Lung (tissue), 12 donors: ENCODE results near the gene NOL11. TPM values are rescaled to one million over a fixed set of nuclear protein-coding genes. Genes with fewer than 3 reads are reported as not detected.
"Not testable (repeated sequence)": the region's sequence is repeated elsewhere in the genome, so short reads cannot be mapped to it uniquely, and the experiment has no call there.

Source experiments
- ATAC-seq: fragments of 200-7000 bp; cut with Tn5 transposase; one replicate; pipeline ENCODE4 v1.9.1; 2020; ENCODE audit warnings: moderate number of reproducible peaks; ENCODE audit not compliant: insufficient read depth, low FRiP score
- DNase-seq, 3 donors: peaks; one replicate each; pipeline ENCODE4 v3.0.0-alpha.2; 2013 to 2017
- H3K27ac ChIP-seq, 2 donors: one replicate each; pipeline ENCODE4 v1.5.1; 2013; ENCODE audit warnings: mild to moderate bottlenecking in 2 of 2, moderate library complexity in 2 of 2, control low read depth in 1 of 2, inconsistent platforms in 1 of 2, low read depth in 1 of 2, low read length in 1 of 2
- H3K27me3 ChIP-seq, 3 donors: one replicate each; pipeline ENCODE4 v1.5.1; 2013; ENCODE audit warnings: low read length in 2 of 3; ENCODE audit not compliant: control insufficient read depth in 3 of 3, insufficient read depth in 3 of 3
- H3K36me3 ChIP-seq, 4 donors: one replicate each; pipeline ENCODE4 v1.5.1; 2013; ENCODE audit warnings: low read length in 4 of 4, mild to moderate bottlenecking in 1 of 4, moderate library complexity in 1 of 4; ENCODE audit not compliant: control insufficient read depth in 4 of 4, insufficient read depth in 4 of 4
- H3K4me1 ChIP-seq, 5 donors: one replicate each; pipeline ENCODE4 v1.5.1; 2013; ENCODE audit warnings: low read length in 5 of 5, mild to moderate bottlenecking in 2 of 5, moderate library complexity in 1 of 5; ENCODE audit not compliant: control insufficient read depth in 5 of 5, insufficient read depth in 5 of 5
- H3K4me3 ChIP-seq: one replicate; pipeline ENCODE4 v1.5.1; 2013; ENCODE audit warnings: mild to moderate bottlenecking, control low read depth, moderate library complexity
- H3K9ac ChIP-seq, 2 donors: one replicate each; pipeline ENCODE4 v1.5.1; 2013; ENCODE audit warnings: low read length in 2 of 2, control low read depth in 1 of 2; ENCODE audit not compliant: insufficient read depth in 1 of 2
- H3K9me3 ChIP-seq, 4 donors: one replicate each; pipeline ENCODE4 v1.5.1; 2013; ENCODE audit warnings: low read length in 3 of 4, mild to moderate bottlenecking in 1 of 4, moderate library complexity in 1 of 4; ENCODE audit not compliant: control insufficient read depth in 4 of 4, insufficient read depth in 3 of 4
- WGBS, 2 donors: extraction: QIAGEN DNeasy Blood & Tissue Kit; methylation state at CpG; one replicate each; pipeline ENCODE4 v1.1.7; 2013; 5-methylcytosine and 5-hydroxymethylcytosine counted together
- polyA plus RNA-seq, 2 donors: library from polyadenylated mRNA; stranded (reverse); fragments of 200-250 nt; gene quantifications; one replicate each; pipeline ENCODE4 v1.2.1, GENCODE V29; 2013
- total RNA-seq, 2 donors: library from RNA; depleted of rRNA in 1 of 2; stranded (reverse); fragments of >200 nt in 1 of 2; gene quantifications; one replicate each; pipeline ENCODE4 v1.2.1, GENCODE V29; 2014 to 2021
- TF ChIP-seq, protein P1 (sequence below): IDR thresholded peaks from 2 replicates; pipeline ENCODE4 v1.5.1; 2012; ENCODE audit warnings: mild to moderate bottlenecking; ENCODE audit errors: control extremely low read depth, extremely low read depth
- donor health status: control.
- donor health status: control.
- donor health status: Bipolar disorder and iron deficiency.
- donor health status: healthy.
- donor health status: DM: yes; HTN: yes; CAD: no.

NOL11 gene
- total and polyA plus RNA-seq, 4 donors: 18.4 to 46.9 (median 37.8) TPM

DNA sequence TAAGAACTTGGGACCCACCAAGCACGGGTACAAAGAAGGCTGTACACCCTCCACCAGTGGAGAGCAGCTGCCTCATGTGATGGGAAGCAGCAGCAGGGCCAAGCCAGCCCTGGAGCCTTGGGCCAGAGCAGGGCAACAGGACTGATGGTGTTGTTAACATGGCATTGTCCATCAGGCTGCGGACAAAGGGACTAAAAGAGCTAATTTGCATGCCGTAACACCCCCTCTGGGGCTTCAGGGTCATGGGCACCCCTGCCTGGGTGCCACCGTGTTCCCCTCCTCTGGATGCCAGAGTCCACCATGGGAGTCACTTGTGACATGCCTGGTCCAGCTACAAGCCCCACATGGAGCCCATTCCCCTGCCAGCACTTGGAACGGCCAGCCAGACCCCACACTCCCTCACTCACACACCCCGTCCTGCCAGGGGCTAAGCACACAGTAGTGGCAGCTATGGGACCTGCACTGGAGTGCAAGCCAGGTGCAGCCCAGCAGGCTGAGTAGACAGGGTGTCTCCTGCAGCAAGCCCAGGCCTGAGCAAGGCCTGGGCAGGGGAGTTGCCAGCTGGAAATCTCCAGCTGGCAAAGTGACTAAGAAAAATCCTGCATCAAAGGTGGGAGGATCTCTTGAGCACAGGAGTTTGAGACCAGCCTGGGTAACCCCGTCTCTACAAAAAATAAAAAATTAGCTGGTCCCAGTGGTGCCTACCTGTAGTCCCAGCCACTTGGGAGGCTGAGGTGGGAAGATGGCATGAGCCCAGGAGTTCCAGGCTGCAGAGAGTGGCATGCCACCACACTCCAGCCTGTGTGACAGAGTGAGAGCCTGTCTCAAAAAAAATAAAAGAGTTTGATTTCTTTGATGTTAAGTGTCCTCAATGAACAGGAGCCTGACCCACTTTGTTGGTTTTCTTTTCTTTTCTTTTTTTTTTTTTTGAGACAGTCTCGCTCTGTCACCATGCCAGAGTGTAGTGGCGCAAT is 33.7 kb downstream of the NOL11 start:
- Histone ChIP-seq H3K27me3 (no peaks in the 10 kb centered on the region), H3K27ac (no peak overlapping the region), H3K9ac (no peak overlapping the region), H3K36me3 (peaks cover 8 to 20% (median 15%) of the 10 kb centered on the region in 4 donors), H3K4me1 (peaks cover 0 to 3% (median 0%) of the 10 kb centered on the region in 5 donors), H3K9me3 (no peaks in the 10 kb centered on the region), H3K4me3 (no peak overlapping the region)
- ATAC-seq: no peak
- WGBS, 2 donors: 81 to 82% methylated on average over 9 of the region's 9 CpGs
- TF ChIP-seq, protein P1, sequence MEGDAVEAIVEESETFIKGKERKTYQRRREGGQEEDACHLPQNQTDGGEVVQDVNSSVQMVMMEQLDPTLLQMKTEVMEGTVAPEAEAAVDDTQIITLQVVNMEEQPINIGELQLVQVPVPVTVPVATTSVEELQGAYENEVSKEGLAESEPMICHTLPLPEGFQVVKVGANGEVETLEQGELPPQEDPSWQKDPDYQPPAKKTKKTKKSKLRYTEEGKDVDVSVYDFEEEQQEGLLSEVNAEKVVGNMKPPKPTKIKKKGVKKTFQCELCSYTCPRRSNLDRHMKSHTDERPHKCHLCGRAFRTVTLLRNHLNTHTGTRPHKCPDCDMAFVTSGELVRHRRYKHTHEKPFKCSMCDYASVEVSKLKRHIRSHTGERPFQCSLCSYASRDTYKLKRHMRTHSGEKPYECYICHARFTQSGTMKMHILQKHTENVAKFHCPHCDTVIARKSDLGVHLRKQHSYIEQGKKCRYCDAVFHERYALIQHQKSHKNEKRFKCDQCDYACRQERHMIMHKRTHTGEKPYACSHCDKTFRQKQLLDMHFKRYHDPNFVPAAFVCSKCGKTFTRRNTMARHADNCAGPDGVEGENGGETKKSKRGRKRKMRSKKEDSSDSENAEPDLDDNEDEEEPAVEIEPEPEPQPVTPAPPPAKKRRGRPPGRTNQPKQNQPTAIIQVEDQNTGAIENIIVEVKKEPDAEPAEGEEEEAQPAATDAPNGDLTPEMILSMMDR: no peak
- DNase-seq: peak in 1 of 3 donors; percentile 13

DNA sequence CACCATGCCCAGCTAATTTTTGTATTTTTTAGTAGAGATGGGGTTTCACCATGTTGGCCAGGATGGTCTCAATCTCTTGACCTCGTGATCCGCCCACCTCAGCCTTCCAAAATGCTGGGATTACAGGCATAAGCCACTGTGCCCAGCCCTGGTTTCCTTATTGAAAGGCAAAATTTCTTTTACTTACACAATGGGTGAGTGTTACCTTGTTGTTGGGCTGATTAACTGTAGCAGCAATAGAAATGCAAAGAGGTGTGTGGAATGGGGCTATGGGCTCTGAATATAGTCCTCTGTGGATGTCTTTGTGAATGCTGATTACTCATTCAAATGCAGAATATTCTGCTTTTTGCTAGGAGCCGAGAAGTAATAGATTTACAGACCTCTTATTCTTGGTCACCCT is 34.4 kb downstream of the NOL11 start:
- H3K27ac ChIP-seq, ATAC-seq, H3K9ac ChIP-seq, DNase-seq, H3K4me3 ChIP-seq, H3K4me1 ChIP-seq, H3K27me3 ChIP-seq, H3K9me3 ChIP-seq: not testable (repeated sequence)
- H3K36me3 ChIP-seq: peaks cover 8 to 20% (median 15%) of the 10 kb centered on the region in 4 donors
- WGBS, 2 donors: 94 to 95% methylated on average over 3 of the region's 3 CpGs

DNA sequence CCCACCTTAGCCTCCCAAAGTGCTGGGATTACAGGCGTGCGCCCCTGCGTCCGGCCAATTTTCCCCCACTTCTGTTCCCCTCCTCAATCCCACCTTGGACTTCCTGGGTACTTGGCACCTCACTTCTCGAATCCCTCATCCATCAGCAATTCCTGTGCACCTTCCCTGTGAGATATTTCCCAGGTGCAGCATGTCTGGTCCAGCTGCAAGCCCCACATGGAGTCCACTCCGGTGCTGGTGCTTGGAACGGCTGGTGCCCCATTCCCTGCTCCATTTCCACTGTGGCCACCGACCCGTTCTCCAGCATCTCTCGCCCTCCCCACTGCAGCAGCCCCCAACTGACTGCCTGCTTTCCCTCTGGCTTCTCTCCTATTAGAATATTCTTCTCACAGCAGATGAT is 35.3 kb downstream of the NOL11 start:
- no peak overlapping the region for H3K4me3 ChIP-seq
- peaks cover 8 to 19% (median 11%) of the 10 kb centered on the region in 4 donors for H3K36me3 ChIP-seq
- H3K27ac ChIP-seq: no peak overlapping the region
- no peaks in the 10 kb centered on the region for H3K27me3 ChIP-seq
- WGBS, 2 donors: 97 to 100% methylated on average over 10 of the region's 10 CpGs
- no peaks in the 10 kb centered on the region for H3K9me3 ChIP-seq
- H3K9ac ChIP-seq: no peak overlapping the region
- DNase-seq (no peak), ATAC-seq (no peak)
- peaks cover 0 to 3% (median 0%) of the 10 kb centered on the region in 5 donors for H3K4me1 ChIP-seq
- TF ChIP-seq, protein P1: no peak

DNA sequence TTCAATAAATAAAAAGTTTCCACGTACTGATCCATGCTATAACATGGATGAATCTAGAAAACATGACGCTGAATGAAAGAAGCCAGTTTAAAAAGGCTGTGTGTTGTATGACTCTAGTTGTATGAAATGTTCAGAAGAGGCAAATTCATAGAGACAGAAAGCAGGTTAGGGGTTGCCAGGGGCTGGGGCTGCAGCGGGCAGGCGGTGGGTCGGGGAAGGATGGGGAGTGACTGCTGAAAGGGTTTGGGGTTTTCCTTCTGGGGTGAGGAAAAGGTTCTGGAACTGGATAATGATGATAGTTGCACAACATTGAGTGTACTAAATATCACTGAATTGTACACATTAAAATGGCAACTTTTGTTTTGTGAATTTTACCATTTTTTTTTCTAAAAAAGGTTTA is 36.3 kb downstream of the NOL11 start:
- ATAC-seq: no peak
- Histone ChIP-seq H3K36me3 (peaks cover 6 to 15% (median 11%) of the 10 kb centered on the region in 4 donors), H3K27ac (no peak overlapping the region), H3K4me1 (peaks cover 0 to 3% (median 0%) of the 10 kb centered on the region in 5 donors), H3K9me3 (no peaks in the 10 kb centered on the region), H3K9ac (no peak overlapping the region), H3K27me3 (no peaks in the 10 kb centered on the region), H3K4me3 (no peak overlapping the region)
- no peak for DNase-seq
- WGBS, 2 donors: 96 to 97% methylated on average over 5 of the region's 5 CpGs
- TF ChIP-seq, protein P1: no peak

DNA sequence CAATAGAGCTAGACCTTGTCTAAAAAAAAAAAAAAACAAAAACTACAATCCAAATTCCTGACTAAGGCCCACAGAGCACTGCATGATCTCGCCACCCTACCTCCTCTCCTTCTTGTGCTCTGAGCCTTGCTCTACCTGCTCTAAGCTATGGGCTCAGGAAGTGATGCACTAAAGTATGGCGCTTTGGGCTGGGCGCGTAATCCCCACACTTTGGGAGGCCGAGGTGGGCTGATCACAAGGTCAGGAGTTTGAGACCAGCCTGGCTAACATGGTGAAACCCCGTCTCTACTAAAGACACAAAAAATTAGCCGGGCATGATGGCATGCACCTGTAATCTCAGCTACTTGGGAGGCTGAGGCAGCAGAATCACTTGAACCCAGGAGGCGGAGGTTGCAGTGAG is 37.0 kb downstream of the NOL11 start:
- H3K4me3 ChIP-seq, H3K9ac ChIP-seq, H3K27me3 ChIP-seq, H3K4me1 ChIP-seq, DNase-seq, H3K9me3 ChIP-seq, H3K27ac ChIP-seq, ATAC-seq: not testable (repeated sequence)
- 98% methylated on average over 8 of the region's 8 CpGs for WGBS, 2 donors
- peaks cover 5 to 15% (median 10%) of the 10 kb centered on the region in 4 donors for H3K36me3 ChIP-seq

DNA sequence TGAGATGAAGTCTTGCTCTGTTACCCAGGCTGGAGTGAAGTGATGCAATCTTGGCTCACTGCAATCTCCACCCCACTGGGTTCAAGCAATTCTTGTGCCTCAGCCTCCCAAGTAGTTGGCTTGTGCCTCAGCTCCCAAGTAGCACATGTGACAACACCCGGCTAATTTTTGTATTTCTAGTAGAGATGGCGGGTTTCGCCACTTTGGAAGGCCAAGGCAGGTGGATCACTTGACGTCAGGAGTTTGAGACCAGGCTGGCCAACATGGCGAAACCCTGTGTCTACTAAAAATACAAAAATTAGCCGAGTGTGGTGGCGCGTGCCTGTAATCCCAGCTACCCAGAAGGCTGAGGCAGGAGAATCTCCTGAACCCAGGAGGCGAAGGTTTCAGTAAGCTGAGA is 39.0 kb downstream of the NOL11 start:
- H3K4me3 ChIP-seq, H3K27ac ChIP-seq, H3K9me3 ChIP-seq, H3K27me3 ChIP-seq, H3K36me3 ChIP-seq, ATAC-seq, H3K9ac ChIP-seq, DNase-seq, H3K4me1 ChIP-seq: not testable (repeated sequence)
- WGBS, 2 donors: 92 to 98% methylated on average over 9 of the region's 9 CpGs
